ENCODE results near the gene SDK1. TPM values are rescaled to one million over a fixed set of nuclear protein-coding genes. Genes with fewer than 3 reads are reported as not detected.

Gene SDK1
- total RNA-seq, 4 donors from 2014 or later = 2.0 to 9.3 (median 3.8) TPM

- no peaks in the 10 kb centered on the region for H3K4me1 ChIP-seq
- H3K9me3 ChIP-seq = no peaks in the 10 kb centered on the region
- no peaks in the 10 kb centered on the region for H3K36me3 ChIP-seq
- H3K4me3 ChIP-seq = no peak overlapping the region
- WGBS, 2 donors = 77 to 96% methylated on average over 7 to 9 of the region's 10 CpGs
- intact Hi-C loops (cut with DNase I) = no loop called here
- no peak for TF ChIP-seq POLR2A (IDR thresholded peaks at IDR 0.05)
- no peak for TF ChIP-seq CTCF (IDR thresholded peaks at IDR 0.05)
- DNase-seq = no peak
- peaks cover 0 to 8% (median 0%) of the 10 kb centered on the region in 4 donors for H3K27me3 ChIP-seq
- no peak overlapping the region for H3K27ac ChIP-seq
Measured at GRCh38 chr7:4029941-4030340, 728.9 kb downstream of the SDK1 start.

- TF ChIP-seq POLR2A (IDR thresholded peaks at IDR 0.05) (no peak), CTCF (IDR thresholded peaks at IDR 0.05) (no peak)
- Histone ChIP-seq H3K27ac (no peak overlapping the region), H3K9me3 (no peaks in the 10 kb centered on the region), H3K4me1 (no peaks in the 10 kb centered on the region), H3K27me3 (peaks cover 0 to 8% (median 0%) of the 10 kb centered on the region in 4 donors), H3K36me3 (no peaks in the 10 kb centered on the region), H3K4me3 (no peak overlapping the region)
- intact Hi-C loops (cut with DNase I) = no loop called here
- 85 to 95% methylated on average over 14 of the region's 14 CpGs for WGBS, 2 donors
- no peak for DNase-seq
Measured at GRCh38 chr7:4030346-4030950, 729.4 kb downstream of the SDK1 start.

- 75 to 87% methylated on average over 12 of the region's 12 CpGs for WGBS, 2 donors
- TF ChIP-seq CTCF (IDR thresholded peaks at IDR 0.05) (no peak), POLR2A (IDR thresholded peaks at IDR 0.05) (no peak)
- Histone ChIP-seq H3K4me1 (no peaks in the 10 kb centered on the region), H3K4me3 (no peak overlapping the region), H3K36me3 (no peaks in the 10 kb centered on the region), H3K27me3 (peaks cover 0 to 8% (median 0%) of the 10 kb centered on the region in 4 donors), H3K9me3 (no peaks in the 10 kb centered on the region), H3K27ac (no peak overlapping the region)
- intact Hi-C loops (cut with DNase I) = no loop called here
- no peak for DNase-seq
Measured at GRCh38 chr7:4033996-4034395, 732.9 kb downstream of the SDK1 start.

GRCh38 chr7:4037308-4037707 lies 736.3 kb downstream of the SDK1 start:
- H3K36me3 ChIP-seq = no peaks in the 10 kb centered on the region
- no peak for TF ChIP-seq POLR2A (IDR thresholded peaks at IDR 0.05)
- TF ChIP-seq CTCF (IDR thresholded peaks at IDR 0.05) = no peak
- intact Hi-C loops (cut with DNase I) = no loop called here
- no peak overlapping the region for H3K4me3 ChIP-seq
- peaks cover 0 to under 1% (median 0%) of the 10 kb centered on the region in 3 donors for H3K4me1 ChIP-seq
- no peak for DNase-seq
- H3K27me3 ChIP-seq = peaks cover 0 to 12% (median 0%) of the 10 kb centered on the region in 4 donors
- WGBS, 2 donors = 86 to 95% methylated on average over 4 of the region's 4 CpGs
- H3K9me3 ChIP-seq = no peaks in the 10 kb centered on the region
- no peak overlapping the region for H3K27ac ChIP-seq

- H3K27me3 ChIP-seq = peaks cover 0 to 12% (median 0%) of the 10 kb centered on the region in 4 donors
- TF ChIP-seq POLR2A (IDR thresholded peaks at IDR 0.05) = no peak
- TF ChIP-seq CTCF (IDR thresholded peaks at IDR 0.05) = no peak
- intact Hi-C loops (cut with DNase I) = no loop called here
- no peaks in the 10 kb centered on the region for H3K9me3 ChIP-seq
- H3K4me1 ChIP-seq = peaks cover 0 to 6% (median 0%) of the 10 kb centered on the region in 3 donors
- 74 to 83% methylated on average over 2 of the region's 4 CpGs for WGBS, 2 donors
- H3K4me3 ChIP-seq = no peak overlapping the region
- no peak overlapping the region for H3K27ac ChIP-seq
- H3K36me3 ChIP-seq = no peaks in the 10 kb centered on the region
- no peak for DNase-seq
Measured at GRCh38 chr7:4037877-4038276, 736.8 kb downstream of the SDK1 start.
